Caco-2 (cell line): Measurements from ENCODE around the gene KDM4B. TPM values are rescaled to one million over a fixed set of nuclear protein-coding genes. Genes with fewer than 3 reads are reported as not detected.

Source experiments
- BruUV-seq: library from RNA; stranded (reverse); fragments of 400-500 nt; replicated peaks from 2 replicates; lab custom pipeline; 2021; lab: Mats Ljungman, UMichigan
- CTCF ChIA-PET: fragments of 300-600 bp; sonication (Branson Sonifier 250); formaldehyde crosslinking; loops from one replicate; lab custom pipeline; 2022; ENCODE audit warnings: antibody characterized with exemption; lab: Charles Lee
- POLR2A ChIA-PET: fragments of 300-600 bp; sonication (Branson Sonifier 250); formaldehyde crosslinking; loops from one replicate; lab custom pipeline; 2022; ENCODE audit warnings: antibody characterized with exemption; lab: Charles Lee
- DNase-seq, 2 experiments: peaks; one replicate each; pipeline versions ENCODE4 v3.0.0 to v3.0.0-alpha.2; 2020 to 2022
- H3K27me3 ChIP-seq: replicated peaks from 2 replicates; pipeline ENCODE4 v1.6.0; 2011; ENCODE audit warnings: low read length; ENCODE audit not compliant: control insufficient read depth, insufficient read depth
- H3K36me3 ChIP-seq: 2 replicates; pipeline ENCODE4 v1.5.1; 2011; ENCODE audit warnings: low read length; ENCODE audit not compliant: control insufficient read depth, insufficient read depth
- H3K4me1 ChIP-seq: fragments of 250-450 bp; sonication (Bioruptor Pico); 2 replicates; pipeline ENCODE4 v1.5.1; 2020; ENCODE audit warnings: mild to moderate bottlenecking
- H3K4me3 ChIP-seq: 2 replicates; pipeline ENCODE4 v1.5.1; 2011; ENCODE audit warnings: low read depth, mild to moderate bottlenecking, control low read depth, low read length
- H3K9me3 ChIP-seq: fragments of 250-450 bp; sonication (Bioruptor Pico); 2 replicates; pipeline ENCODE4 v1.5.1; 2020; ENCODE audit warnings: mild to moderate bottlenecking, moderate library complexity
- H3K27ac Mint-ChIP-seq: one replicate; pipeline ENCODE4 v1.8.0; 2022; ENCODE audit warnings: mixed read lengths; ENCODE audit not compliant: unreplicated experiment
- H3K27me3 Mint-ChIP-seq: one replicate; pipeline ENCODE4 v1.8.0; 2022; ENCODE audit warnings: mixed read lengths; ENCODE audit not compliant: insufficient read depth, unreplicated experiment
- H3K36me3 Mint-ChIP-seq: one replicate; pipeline ENCODE4 v1.8.0; 2022; ENCODE audit warnings: mild to moderate bottlenecking, mixed read lengths; ENCODE audit not compliant: insufficient read depth, unreplicated experiment
- H3K4me1 Mint-ChIP-seq: one replicate; pipeline ENCODE4 v1.8.0; 2022; ENCODE audit warnings: low read depth, mixed read lengths; ENCODE audit not compliant: unreplicated experiment
- H3K4me3 Mint-ChIP-seq: one replicate; pipeline ENCODE4 v1.8.0; 2022; ENCODE audit warnings: mild to moderate bottlenecking, moderate library complexity, mixed read lengths; ENCODE audit not compliant: unreplicated experiment
- H3K9me3 Mint-ChIP-seq: one replicate; pipeline ENCODE4 v1.8.0; 2022; ENCODE audit warnings: mixed read lengths; ENCODE audit not compliant: unreplicated experiment
- intact Hi-C: fragments of 100-400 bp; cut with micrococcal nuclease; formaldehyde crosslinking; loops from one replicate; pipeline ENCODE4 v1.10.0; 2022; ENCODE audit not compliant: unreplicated experiment
- total RNA-seq: library from RNA; stranded (reverse); gene quantifications from 2 replicates; pipeline ENCODE4 v1.2.3, GENCODE V29; 2022
- TF ChIP-seq, protein P1 (sequence below), 2 experiments: fragments of 200-600 bp in 1 of 2; IDR thresholded peaks; 1 replicate in 1 of 2; 2 replicates in 1 of 2; pipeline versions ENCODE4 v1.5.1 to v1.8.0; 2011 to 2022; ENCODE audit warnings: antibody characterized with exemption in 1 of 2, control low read depth in 1 of 2, inconsistent platforms in 1 of 2, low read depth in 1 of 2, low read length in 1 of 2, mild to moderate bottlenecking in 1 of 2, moderate library complexity in 1 of 2; ENCODE audit not compliant: insufficient read depth in 1 of 2, severe bottlenecking in 1 of 2, unreplicated experiment in 1 of 2

Gene KDM4B
- total RNA-seq, 1 experiment from 2014 or later: 27.4 TPM

GRCh38 chr19:5116292-5116691 is 147.4 kb downstream of the KDM4B start:
- Mint-ChIP-seq H3K4me3 (peak overlapping the region; percentile 40), H3K27me3 (no peaks in the 10 kb centered on the region), H3K9me3 (peaks cover 16% of the 10 kb centered on the region), H3K27ac (no peak overlapping the region), H3K4me1 (no peaks in the 10 kb centered on the region), H3K36me3 (peaks cover 39% of the 10 kb centered on the region)
- Histone ChIP-seq H3K4me3 (no peak overlapping the region), H3K4me1 (no peaks in the 10 kb centered on the region), H3K9me3 (peaks cover 4% of the 10 kb centered on the region; the same call in 1 of the 2 replicates), H3K36me3 (no peaks in the 10 kb centered on the region; the same call in 1 of the 2 replicates), H3K27me3 (no peaks in the 10 kb centered on the region)
- ChIA-PET POLR2A (no interaction called here), CTCF (no interaction called here)
- BruUV-seq: no TSS peak
- intact Hi-C loops: no loop called here
- no peak for DNase-seq
- TF ChIP-seq, protein P1, sequence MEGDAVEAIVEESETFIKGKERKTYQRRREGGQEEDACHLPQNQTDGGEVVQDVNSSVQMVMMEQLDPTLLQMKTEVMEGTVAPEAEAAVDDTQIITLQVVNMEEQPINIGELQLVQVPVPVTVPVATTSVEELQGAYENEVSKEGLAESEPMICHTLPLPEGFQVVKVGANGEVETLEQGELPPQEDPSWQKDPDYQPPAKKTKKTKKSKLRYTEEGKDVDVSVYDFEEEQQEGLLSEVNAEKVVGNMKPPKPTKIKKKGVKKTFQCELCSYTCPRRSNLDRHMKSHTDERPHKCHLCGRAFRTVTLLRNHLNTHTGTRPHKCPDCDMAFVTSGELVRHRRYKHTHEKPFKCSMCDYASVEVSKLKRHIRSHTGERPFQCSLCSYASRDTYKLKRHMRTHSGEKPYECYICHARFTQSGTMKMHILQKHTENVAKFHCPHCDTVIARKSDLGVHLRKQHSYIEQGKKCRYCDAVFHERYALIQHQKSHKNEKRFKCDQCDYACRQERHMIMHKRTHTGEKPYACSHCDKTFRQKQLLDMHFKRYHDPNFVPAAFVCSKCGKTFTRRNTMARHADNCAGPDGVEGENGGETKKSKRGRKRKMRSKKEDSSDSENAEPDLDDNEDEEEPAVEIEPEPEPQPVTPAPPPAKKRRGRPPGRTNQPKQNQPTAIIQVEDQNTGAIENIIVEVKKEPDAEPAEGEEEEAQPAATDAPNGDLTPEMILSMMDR (IDR thresholded peaks at IDR 0.05; ENCODE audit: insufficient read depth in 1 of 2, low read depth in 1 of 2, low read length in 1 of 2, severe bottlenecking in 1 of 2, unreplicated experiment in 1 of 2): no peak

- H3K27ac Mint-ChIP-seq: peak overlapping the region; percentile 73
- no peaks in the 10 kb centered on the region; the same call in 1 of the 2 replicates for H3K36me3 ChIP-seq
- no peaks in the 10 kb centered on the region for H3K27me3 Mint-ChIP-seq
- intact Hi-C loops: no loop called here
- no TSS peak for BruUV-seq
- POLR2A ChIA-PET: no interaction called here
- no peaks in the 10 kb centered on the region for H3K4me1 ChIP-seq
- peaks cover 33% of the 10 kb centered on the region for H3K36me3 Mint-ChIP-seq
- H3K4me3 ChIP-seq: no peak overlapping the region
- H3K4me3 Mint-ChIP-seq: no peak overlapping the region
- H3K9me3 ChIP-seq: peaks cover 4% of the 10 kb centered on the region; the same call in 1 of the 2 replicates
- TF ChIP-seq, protein P1 (IDR thresholded peaks at IDR 0.05; ENCODE audit: insufficient read depth in 1 of 2, low read depth in 1 of 2, low read length in 1 of 2, severe bottlenecking in 1 of 2, unreplicated experiment in 1 of 2): no peak
- no peaks in the 10 kb centered on the region for H3K4me1 Mint-ChIP-seq
- CTCF ChIA-PET: no interaction called here
- DNase-seq: no peak
- H3K27me3 ChIP-seq: no peaks in the 10 kb centered on the region
- peaks cover 16% of the 10 kb centered on the region for H3K9me3 Mint-ChIP-seq
These were observed 148.5 kb downstream of the KDM4B start for GRCh38 chr19:5117421-5117820.

DNA sequence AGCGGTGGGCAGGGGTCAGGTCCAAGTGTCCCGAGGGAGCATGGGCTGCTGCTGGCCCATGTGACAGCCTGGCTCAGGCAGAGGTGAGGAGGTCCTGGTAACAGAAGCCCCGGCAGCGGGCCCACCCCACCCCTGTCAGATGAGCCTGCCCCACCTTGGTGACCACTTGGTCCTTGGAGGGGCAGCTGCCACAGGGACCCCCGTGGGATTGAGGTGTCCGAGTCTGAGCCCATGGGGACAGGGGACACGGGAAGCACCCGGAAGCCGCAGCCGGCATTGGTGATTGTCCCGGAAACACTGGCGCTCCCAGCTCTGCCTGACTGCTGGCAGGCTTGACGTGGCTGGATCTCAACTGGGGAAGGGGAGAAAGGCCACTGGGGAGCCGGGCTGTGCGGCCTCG is 149.1 kb downstream of the KDM4B start:
- POLR2A ChIA-PET: no interaction called here
- H3K27me3 ChIP-seq: no peaks in the 10 kb centered on the region
- Mint-ChIP-seq H3K27me3 (no peaks in the 10 kb centered on the region), H3K9me3 (peaks cover 16% of the 10 kb centered on the region), H3K4me3 (no peak overlapping the region), H3K27ac (peak overlapping the region; percentile 73), H3K36me3 (peaks cover 28% of the 10 kb centered on the region), H3K4me1 (no peaks in the 10 kb centered on the region)
- DNase-seq: no peak
- no peaks in the 10 kb centered on the region for H3K4me1 ChIP-seq
- TF ChIP-seq, protein P1 (IDR thresholded peaks at IDR 0.05; ENCODE audit: insufficient read depth in 1 of 2, low read depth in 1 of 2, low read length in 1 of 2, severe bottlenecking in 1 of 2, unreplicated experiment in 1 of 2): no peak
- no peak overlapping the region for H3K4me3 ChIP-seq
- intact Hi-C loops: no loop called here
- no TSS peak for BruUV-seq
- CTCF ChIA-PET: no interaction called here
- peaks cover 4% of the 10 kb centered on the region; the same call in 1 of the 2 replicates for H3K9me3 ChIP-seq
- no peaks in the 10 kb centered on the region; the same call in 1 of the 2 replicates for H3K36me3 ChIP-seq
